ENCODE data around the gene GOLGA6L7.
"Not testable (repeated sequence)": the region's sequence is repeated elsewhere in the genome, so short reads cannot be mapped to it uniquely, and the experiment has no call there.

The GOLGA6L7 gene, protein sequence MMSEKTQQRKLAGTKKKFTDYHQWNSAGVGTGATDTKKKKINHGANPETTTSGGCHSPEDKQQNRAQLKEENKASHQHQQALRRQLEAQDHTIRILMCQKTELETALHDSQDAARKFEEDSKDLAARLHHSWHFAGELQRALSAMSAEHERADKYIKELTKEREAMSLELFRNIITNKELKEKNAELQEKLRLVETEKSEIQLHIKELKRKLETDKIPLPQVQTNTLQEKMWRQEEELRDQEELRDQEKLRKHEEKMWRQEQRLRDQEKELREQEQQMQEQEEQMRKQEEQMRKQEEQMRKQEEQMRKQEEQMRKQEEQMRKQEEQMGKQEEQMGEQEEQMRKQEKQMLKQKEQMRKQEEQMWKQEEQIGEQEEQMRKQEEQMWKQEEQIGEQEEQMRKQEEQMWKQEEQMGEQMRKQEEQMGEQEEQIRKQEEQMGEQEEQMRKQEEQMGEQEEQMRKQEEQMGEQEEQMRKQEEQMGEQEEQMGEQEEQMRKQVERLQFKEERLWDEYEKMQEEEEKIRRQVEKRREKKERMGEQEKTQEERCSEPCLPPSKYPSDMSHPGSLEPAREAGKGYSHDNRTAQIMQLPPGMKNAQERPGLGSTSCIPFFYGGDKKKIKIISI

DNA sequence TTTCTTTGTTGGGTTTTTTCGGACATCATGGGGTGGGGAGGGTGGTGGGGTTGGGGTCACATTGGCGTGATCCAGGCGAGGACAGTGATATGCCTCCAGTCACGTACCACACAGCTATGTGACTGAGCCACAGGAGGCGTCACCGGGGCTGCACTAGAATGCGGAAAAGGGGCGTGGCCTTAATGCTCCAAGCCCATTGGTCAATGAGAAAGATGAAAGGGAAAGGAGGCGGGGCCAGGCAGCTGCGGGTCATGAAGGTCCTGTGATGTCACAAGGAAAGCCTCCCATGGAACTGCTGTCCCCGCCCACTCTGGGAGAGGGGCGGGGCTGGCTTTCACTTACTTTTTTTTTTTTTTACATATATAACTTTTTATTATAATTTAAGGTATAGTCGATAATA, at the start of gene GOLGA6L7:
Gene GOLGA6L7 (minus strand): TSS at position 124 of the 400 bp plus-strand sequence. CDS start 95 bp downstream, at position 29.
- DNase-seq (ENCODE audit: low read depth in 3 of 3, low spot score in 1 of 3): not testable (repeated sequence)

DNA sequence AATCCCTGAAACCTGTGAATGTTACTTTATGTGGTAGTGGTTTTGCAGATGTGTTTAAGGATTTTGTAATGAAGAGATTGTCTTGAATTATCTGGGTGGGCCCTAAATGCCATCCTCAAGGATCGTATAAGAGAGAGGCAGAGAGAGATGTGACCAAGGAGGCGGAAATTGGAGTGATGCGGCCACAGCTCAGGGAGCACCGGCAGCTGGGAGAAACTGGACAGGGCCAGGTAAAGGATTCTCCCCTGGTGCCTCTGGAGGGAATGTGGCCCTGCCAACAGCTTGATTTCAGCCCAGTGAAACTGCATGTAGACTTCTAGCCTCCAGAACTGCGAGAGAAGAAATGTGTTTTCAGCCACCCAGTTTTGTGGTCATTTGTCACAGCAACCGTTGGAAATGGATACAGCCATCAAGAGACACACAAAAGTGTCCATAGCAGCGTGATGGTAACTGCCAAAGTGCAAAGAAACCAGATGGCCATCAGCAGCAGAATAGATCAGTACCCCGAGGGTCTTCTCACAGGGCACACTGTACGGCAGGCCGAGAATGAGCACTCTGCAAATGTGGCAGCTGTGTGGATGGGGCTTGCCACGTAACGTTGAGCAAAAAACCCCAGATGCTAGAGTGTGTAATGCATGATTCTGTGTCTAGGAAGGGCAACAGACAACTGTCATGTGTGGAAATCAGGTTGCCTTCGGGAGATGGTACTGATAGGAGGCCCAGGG, 49.6 kb upstream of the GOLGA6L7 start:
- DNase-seq (ENCODE audit: low read depth in 3 of 3, low spot score in 1 of 3): no peak

DNA sequence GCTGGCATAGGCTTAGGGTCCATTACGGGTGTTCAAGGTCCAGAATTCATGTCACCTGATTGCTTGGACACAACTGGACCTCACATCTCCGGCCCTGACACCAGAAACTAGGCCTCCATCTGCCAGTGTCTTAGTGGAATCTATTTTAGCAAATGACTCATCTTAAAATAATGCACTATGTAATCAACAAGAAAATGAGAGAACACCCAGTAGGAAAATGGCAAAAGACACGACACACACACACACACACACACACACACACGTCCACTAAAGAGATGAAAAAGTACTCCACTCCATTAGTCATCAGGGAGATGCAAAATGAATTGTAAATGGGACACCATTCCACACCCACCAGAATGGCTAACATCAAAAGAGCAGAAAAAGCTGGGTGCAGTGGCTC, 48.5 kb upstream of the GOLGA6L7 start:
- DNase-seq (ENCODE audit: low read depth in 3 of 3, low spot score in 1 of 3): no peak

DNA sequence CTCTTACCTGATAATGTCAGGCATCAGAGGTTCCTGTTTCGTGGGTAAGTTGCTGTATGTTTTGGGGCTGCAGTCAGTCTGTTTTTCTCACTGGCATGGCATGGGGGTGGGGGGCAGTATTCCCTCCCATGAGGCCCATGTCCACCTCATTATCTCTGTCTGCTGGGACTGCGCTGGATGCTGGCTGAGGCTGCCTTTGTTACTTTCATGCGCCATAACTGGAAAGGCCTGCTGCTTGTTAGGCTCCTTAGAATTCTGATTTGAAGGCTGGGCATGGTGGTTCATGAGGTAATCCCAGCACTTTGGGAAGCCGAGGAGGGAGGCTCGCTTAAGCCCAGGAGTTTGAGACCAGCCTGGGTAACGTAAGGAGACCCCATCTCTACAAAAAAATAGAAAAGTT, 47.1 kb upstream of the GOLGA6L7 start:
- no peak for DNase-seq (ENCODE audit: low read depth in 3 of 3, low spot score in 1 of 3)

DNA sequence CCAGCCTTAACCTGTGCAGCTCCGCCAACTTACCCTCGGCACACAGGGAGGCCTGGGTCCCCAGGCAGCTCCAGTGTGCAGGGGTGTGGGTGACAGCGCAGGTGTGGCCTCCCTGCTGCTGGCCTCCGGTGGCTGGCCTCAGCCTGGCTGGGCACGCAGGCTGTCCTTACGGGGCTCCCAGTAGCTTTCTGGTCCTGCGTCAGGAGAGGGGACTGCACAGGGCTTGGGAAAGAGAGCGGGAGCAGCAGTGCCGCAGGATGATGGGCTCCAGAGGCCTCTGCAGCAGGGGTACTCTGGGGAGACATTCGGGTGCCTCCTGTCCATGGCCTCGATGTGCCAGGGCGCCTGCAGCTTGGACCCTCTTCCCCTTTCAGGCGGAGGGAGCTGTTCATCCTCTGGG, 46.7 kb upstream of the GOLGA6L7 start:
- no peak for DNase-seq (ENCODE audit: low read depth in 3 of 3, low spot score in 1 of 3)

DNA sequence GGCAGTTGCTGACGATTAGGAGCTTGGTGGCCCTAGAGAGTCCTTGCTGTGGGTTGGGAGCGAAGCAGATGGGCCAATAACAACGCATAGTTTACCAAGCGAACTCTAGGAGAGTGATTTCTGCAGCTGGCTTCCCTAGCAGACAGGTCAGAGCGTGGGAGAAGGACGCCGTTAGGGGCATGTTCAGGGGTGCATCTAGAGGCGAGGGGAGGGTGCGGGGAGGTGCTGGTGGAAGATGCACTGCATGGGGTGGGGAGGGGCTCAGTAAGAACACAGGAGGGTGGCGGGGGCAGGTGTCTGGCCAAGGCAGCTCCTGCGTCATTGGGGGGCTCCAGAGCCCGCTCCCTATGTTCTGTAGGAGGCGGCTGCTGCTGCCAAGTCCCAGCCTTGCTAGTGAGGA, 46.2 kb upstream of the GOLGA6L7 start:
- DNase-seq (ENCODE audit: low read depth in 3 of 3, low spot score in 1 of 3): no peak

DNA sequence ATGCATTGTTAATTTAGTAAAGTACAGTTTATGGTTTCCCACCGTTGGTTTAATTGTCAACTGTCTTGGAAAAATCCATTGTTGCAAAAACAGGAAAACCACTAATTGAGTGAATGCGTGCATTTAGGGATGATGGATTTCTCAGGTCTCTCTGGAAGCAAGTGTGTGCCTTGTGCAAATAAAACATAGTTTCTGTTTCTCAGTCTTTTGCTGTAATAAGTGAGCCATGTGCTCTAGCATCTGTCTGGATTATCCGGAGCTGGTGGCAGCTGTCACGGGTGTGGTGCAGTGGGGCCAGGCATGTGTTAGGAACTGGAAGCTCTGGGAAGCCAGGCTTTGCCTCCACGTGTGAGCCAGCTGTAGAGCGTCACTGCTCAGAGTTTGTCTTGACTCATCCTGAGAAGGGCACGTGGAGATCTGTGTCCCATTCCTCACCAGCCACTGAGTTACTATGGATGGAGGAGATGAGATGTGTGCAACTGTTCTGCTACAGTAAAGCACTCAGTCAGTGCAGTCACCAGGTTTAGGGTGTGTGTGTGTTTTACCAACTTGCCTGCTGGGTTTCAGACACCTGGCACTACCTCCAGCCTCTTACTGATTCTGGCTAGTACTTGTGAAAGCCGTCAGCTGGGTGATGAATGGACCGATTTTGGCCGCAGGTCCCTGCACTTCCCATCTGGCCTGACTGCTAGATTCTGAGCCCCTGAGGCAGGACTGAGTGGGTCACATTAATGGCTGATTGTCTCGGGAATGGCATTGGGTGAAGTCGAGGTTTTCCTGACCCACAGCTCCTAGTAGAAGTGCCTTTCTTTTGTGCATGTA, 44.6 kb upstream of the GOLGA6L7 start:
- no peak for DNase-seq (ENCODE audit: low read depth in 3 of 3, low spot score in 1 of 3)

DNA sequence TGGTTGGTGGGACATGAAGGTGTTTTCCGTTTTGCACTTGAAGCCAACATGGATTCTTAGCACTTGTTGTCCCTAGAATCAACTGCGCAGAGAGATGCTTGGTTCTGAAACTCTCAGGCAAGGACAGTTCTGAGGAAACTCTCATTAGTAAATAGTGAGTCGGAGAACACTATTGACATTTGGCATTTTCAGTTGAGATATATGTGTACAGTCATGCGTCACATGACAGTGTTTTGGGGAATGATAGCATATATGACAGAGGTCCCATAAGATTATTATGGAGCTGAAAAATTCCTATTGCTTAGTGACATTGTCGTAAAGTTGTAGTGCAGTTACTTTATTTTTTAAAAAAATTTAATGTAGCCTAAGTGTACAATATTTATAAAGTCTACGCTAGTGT, 43.1 kb upstream of the GOLGA6L7 start:
- no peak for DNase-seq (ENCODE audit: low read depth in 3 of 3, low spot score in 1 of 3)

DNA sequence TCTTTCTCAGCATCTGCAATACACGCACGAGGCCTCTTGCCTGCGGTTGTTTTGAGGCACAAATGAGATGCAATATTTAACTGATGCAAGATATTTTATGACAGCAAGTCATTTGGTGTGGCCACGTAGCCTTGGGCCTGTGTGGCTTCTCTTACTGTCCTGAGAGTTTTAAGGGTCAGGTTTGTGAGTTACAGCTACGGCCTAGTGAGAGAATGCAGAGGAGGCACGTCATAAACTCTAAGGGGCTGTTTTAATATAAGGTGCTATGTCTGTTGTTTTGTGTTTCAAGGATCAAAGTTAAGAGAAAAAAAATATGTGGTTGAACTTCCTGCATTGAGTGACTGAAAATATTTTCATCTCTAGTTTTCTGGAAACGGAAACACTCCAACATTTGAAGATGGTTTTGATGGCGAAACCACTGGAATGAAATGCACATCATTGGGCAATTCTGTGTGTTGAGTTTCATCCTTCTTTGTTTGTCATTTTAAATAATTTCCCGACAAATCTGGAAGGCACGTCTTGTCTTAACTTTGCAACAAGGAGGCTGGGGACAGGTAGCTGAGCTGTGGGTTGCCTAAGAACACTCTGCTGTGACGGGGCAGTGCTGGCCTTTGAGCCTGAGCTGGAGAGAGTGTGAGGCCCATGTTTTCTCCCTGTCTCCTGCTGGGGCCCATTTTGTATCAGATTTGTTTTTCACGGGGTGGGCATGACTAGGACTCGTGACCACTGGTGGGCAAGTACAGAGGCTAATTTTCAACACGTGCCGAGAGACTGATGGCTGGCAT, 42.5 kb upstream of the GOLGA6L7 start:
- no peak for DNase-seq (ENCODE audit: low read depth in 3 of 3, low spot score in 1 of 3)

DNA sequence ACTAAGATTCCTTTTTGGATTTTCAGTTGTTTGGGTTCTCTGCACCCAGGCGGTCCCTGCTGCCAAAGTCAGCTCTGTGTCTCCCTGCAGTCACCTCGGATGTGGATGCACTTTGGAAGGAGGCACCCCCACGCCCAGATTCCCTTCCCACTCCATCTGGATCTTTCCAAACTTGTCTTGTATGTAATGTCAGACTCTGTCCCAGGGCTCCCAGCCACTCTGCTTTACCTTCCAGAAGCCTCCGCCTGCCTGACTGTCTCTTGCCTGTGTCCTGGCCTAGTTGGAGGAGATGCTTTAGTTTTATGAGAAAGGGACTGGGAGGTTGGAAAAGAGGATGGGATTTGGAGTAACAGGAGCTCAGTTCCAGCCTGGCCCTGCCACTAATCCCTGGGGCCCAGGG, 41.8 kb upstream of the GOLGA6L7 start:
- DNase-seq (ENCODE audit: low read depth in 3 of 3, low spot score in 1 of 3): not testable (repeated sequence)

DNA sequence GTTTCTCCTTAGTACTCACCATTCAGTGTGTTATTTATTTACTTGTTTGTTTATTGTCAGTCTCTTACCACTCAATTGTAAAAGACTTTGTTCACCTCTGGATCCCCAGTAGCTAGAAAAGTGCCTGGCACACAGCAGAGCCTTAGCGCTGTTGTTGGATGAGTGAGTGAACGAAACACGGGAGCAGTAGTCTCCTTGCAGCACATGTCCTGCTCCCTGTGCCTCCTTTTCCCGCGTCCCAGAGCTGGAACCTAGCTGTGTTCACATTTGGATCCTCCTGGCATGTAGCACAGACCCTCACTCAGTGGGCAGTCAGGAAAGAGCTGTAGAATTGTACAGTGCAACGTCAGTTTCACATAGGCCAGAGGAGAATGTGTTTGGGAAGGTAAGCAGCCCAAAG, 41.4 kb upstream of the GOLGA6L7 start:
- DNase-seq (ENCODE audit: low read depth in 3 of 3, low spot score in 1 of 3): not testable (repeated sequence)

DNA sequence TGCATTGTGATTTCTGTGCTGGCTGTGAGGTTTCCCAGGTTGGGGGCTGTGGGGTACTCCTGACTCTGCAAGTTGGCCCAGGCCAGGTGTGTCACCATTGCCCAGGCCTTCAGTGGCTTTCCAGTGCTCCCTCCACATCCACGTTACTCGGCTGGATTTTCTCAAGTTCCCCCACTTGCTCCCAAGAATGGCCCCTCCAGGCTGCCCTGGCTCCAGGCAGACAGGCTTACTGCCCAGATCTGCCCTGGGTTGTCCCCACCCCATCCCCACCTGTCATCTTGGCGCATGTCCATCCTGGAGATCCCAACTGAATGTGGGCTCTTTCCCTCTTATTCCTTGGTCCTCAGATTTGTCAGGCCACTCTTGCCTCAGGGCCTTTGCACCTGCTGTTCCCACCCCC, 40.9 kb upstream of the GOLGA6L7 start:
- no peak for DNase-seq (ENCODE audit: low read depth in 3 of 3, low spot score in 1 of 3)

DNA sequence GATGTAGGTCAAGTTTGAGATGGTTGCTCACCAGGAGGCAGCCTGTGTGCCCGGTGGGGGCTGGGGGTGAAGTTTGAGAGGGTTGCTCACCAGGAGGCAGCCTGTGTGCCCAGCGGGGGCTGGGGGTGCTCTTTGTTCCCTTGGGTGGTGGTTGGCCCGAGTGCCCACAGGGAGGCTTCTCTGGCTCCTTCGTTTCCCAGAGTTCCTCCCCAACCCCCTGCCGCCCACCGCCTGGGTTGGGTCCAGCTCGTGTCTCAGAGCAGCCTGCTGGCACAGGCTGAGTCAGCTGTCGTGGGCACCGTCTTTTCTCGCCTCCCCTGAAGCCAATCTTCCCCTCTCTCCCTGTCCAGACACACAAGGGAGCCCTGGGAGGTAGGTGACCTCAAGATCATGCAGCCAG, 40.5 kb upstream of the GOLGA6L7 start:
- no peak for DNase-seq (ENCODE audit: low read depth in 3 of 3, low spot score in 1 of 3)

DNA sequence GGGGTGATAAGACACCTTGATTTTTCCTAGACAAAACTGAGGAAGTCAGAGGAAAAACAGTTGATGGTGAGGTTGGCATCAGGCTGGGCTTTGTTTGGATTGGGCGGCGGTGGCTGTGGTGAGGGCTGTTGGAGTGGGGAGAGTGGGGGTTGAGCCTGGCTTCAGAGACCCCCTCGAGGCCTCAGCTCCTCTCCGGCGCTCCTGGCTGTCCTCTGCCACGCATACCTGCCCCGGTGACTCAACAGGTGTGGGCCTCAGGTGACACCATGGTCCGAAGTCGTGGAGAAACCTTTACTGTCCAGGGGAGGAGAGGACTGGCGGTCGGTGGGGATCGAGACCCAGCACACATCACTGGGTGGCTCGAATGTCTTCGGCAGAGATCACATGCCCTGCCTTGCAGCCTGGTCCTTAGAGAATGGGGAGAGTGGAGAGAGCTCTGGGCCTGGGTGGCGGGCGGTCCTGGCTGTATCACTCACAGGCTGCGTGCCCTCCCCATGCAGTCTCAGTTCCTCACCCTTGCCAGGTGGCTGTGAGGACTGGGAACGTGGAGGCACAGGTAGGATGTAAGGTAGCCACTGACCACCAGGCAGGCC, 40.0 kb upstream of the GOLGA6L7 start:
- DNase-seq (ENCODE audit: low read depth in 3 of 3, low spot score in 1 of 3): no peak

DNA sequence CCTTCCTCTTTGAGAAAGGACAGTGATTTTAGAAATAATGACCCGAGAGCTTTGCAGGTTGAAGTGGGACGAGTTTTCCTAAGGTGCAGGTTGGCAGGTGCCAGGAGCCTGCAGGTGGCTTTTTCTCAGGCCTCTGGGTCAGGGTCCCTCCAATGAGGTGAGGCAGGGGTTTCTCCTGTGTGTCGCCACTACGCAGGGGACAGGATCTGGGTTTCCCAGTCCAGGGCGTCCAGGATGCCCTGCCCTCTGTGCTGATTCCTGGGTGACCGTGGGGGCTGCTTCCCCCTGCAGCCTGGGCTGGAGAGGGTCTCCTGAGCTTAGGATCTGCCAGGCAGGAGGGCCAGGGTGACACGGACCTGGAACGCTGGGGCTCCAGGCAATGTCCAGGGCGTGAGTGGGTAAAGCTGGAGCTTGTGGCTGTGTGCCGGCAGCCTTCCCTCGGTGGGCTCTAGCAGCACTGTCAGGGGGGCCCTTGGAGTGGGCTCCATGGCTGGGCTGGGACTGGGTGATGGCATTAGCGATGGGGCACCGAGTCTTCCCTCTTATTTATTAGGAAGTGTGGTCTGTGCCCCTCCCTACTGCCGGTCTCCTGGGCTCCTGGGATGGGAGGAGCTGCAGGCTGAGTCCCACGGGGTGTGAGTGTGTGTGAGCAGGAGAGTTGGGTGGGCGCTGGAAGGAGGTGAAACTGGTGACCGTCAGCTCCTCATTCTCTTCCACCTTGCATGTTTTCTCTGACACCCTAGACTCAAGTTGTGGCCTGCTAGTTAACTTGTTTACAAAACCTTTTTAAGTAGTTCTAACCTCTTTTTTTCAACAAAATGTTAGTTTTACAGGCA, 39.1 kb upstream of the GOLGA6L7 start:
- no peak for DNase-seq (ENCODE audit: low read depth in 3 of 3, low spot score in 1 of 3)

DNA sequence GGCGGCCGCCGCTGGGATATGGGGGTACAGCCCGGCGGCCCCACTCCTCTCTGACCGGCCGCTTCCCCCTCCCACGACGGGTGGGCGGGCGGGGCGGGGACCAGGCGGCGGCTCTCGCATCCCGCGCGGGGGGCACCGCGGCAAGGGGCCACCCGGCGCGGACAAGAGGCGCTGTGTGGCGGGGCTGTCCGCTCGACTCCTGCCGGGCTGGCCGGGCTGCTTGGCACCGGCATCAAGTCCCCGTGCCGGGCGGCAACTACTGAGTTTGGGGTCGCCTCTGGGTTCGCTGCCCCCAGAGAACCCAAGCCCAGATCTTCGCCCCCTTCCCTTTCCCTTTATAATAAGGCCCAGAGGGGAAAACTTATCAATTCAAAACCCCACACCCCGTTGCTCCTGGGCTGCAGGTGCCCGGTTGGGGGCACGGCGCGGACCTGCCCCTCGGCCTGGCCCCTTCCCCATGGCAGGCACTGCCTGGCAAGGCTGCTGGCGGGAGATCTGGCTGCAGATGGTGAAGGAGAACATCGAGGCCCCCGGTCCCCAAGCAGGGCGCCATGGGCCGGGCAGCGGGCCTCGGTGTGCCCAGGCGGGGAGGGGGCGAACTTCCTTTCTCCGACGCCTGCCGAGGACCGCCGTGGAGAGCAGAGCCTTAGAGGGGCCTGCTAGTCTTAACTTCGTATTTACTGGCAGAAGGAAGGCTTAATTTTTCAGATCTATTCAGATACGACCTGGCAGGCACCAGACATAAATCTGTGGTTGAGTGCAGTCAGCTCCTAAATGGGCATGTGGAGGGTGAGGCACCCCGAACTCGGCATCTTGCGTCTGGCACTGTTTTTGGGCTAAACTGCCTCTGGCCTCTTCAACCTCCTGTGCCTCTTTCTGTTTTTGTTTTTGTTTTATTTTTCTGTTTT, 38.2 kb upstream of the GOLGA6L7 start:
- DNase-seq (ENCODE audit: low read depth in 3 of 3, low spot score in 1 of 3): no peak

DNA sequence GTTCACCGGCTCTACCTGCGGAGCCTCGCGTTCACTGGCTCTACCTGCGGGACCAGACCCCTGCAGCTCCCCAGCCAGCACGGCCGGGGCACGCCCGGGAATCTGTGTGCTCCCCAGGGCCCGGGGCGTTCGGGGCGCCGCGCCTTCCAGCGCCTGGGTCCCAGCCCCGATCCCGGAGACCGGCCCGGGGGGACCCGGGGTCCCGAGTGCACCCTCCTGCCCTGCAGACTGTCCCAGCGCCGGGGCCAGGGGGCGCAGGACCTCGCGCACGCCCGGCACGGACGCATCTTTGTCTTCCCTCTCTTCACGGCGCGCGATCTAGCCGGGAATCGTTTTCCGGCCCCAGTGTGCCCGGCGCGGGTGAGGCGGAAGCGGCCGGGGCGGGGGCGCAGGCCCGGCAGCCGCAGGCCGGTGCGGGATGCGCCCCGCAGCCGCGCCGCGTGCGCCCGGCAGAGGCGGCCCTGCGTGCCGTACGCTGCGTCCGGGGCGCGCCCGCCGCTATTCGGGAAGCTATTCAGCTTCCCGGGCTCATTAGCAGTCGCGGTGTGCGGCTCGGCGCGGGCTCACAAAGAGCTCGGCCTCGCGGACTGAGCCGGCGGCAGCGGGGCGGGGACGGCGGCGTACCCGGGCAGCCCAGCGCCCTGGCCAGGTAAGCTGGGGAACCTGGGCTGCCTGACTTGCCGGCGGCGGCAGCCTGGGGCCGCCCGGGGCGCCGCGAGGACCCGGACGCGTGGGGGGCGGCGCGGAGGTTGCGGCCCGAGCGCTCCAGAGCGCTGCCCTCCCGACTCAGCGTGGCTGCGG, 37.4 kb upstream of the GOLGA6L7 start, which contains the start of gene APBA2:
Gene APBA2 (plus strand): TSS at position 345 of the 801 bp plus-strand sequence. CDS start 167,911 bp downstream, outside the sequence.
- peak in 2 of 3 donors; percentile 17 to 37 for DNase-seq (ENCODE audit: low read depth in 3 of 3, low spot score in 1 of 3)
